K562 (cell line): ENCODE measurements around the gene ENDOU. TPM values are rescaled to one million over a fixed set of nuclear protein-coding genes. Genes with fewer than 3 reads are reported as not detected.

Experiments
- AFF1 ChIP-seq, 2 experiments: fragments of 450-650 bp; IDR thresholded peaks; 2 replicates each; pipeline ENCODE4 v1.6.1; 2018; ENCODE audit warnings: mild to moderate bottlenecking in 2 of 2, low read depth in 1 of 2; ENCODE audit not compliant: partially characterized antibody in 2 of 2
- ATF2 ChIP-seq: sonication (generic); formaldehyde crosslinking; IDR thresholded peaks from 2 replicates; pipeline ENCODE4 v1.8.1; 2022; ENCODE audit warnings: missing genetic modification reagents
- C11orf30 ChIP-seq: fragments of 450-650 bp; IDR thresholded peaks from 2 replicates; pipeline ENCODE4 v1.6.1; 2016; ENCODE audit warnings: low read depth, mild to moderate bottlenecking
- CHAMP1 ChIP-seq: fragments of 450-650 bp; IDR thresholded peaks from 2 replicates; pipeline ENCODE4 v1.6.1; 2016; ENCODE audit warnings: mild to moderate bottlenecking
- EP400 ChIP-seq: fragments of 450-650 bp; IDR thresholded peaks from 2 replicates; pipeline ENCODE4 v1.6.1; 2017; ENCODE audit warnings: antibody characterized with exemption, mild to moderate bottlenecking, moderate library complexity
- ETS2 ChIP-seq: IDR thresholded peaks from 2 replicates; pipeline ENCODE4 v1.6.1; 2016; ENCODE audit warnings: borderline replicate concordance, missing genetic modification characterization, mild to moderate bottlenecking, moderate library complexity, missing compliant biosample characterization; ENCODE audit not compliant: poor library complexity, severe bottlenecking
- GATA2 ChIP-seq: sonication (generic); formaldehyde crosslinking; IDR thresholded peaks from 2 replicates; pipeline ENCODE4 v1.4.0; 2020; ENCODE audit warnings: mild to moderate bottlenecking, missing genetic modification reagents
- MCM7 ChIP-seq, 2 experiments: fragments of 450-650 bp; IDR thresholded peaks; 2 replicates each; pipeline ENCODE4 v1.6.1; 2016 to 2018
- NFXL1 ChIP-seq: fragments of 450-650 bp; formaldehyde crosslinking; IDR thresholded peaks from 2 replicates; pipeline ENCODE4 v1.4.0; 2021; ENCODE audit warnings: mild to moderate bottlenecking
- NFYB ChIP-seq: IDR thresholded peaks from 2 replicates; pipeline ENCODE4 v1.6.1; 2011; ENCODE audit warnings: mild to moderate bottlenecking, moderate library complexity; ENCODE audit not compliant: insufficient read length; ENCODE audit errors: extremely low read depth
- NR2C1 ChIP-seq, 2 experiments: fragments of 450-650 bp; IDR thresholded peaks; 2 replicates each; pipeline ENCODE4 v1.6.1; 2017; ENCODE audit warnings: mild to moderate bottlenecking in 2 of 2, antibody characterized with exemption in 1 of 2, inconsistent platforms in 1 of 2, missing compliant biosample characterization in 1 of 2, missing genetic modification characterization in 1 of 2
- RNF2 ChIP-seq: sonication (generic); IDR thresholded peaks from 2 replicates; pipeline ENCODE4 v1.6.1; 2016
- SMC3 ChIP-seq: conservative IDR thresholded peaks from 2 replicates; pipeline ENCODE4 v1.6.1; 2011; ENCODE audit warnings: low read depth, low read length, improper control_type of control experiment; ENCODE audit not compliant: insufficient read depth
- TCFL5 ChIP-seq: fragments of 250-450 bp; sonication (Bioruptor Pico); conservative IDR thresholded peaks from 2 replicates; pipeline ENCODE4 v1.6.1; 2021; ENCODE audit warnings: mild to moderate bottlenecking, moderate library complexity, matching md5 sums
- ZNF41 ChIP-seq: fragments of 250-450 bp; sonication (Bioruptor Pico); conservative IDR thresholded peaks from 2 replicates; pipeline ENCODE4 v1.4.0; 2020; ENCODE audit warnings: mild to moderate bottlenecking
- ZNF511 ChIP-seq: sonication (generic); formaldehyde crosslinking; IDR thresholded peaks from 2 replicates; pipeline ENCODE4 v1.8.0; 2022; ENCODE audit warnings: mild to moderate bottlenecking, missing genetic modification reagents
- polyA plus RNA-seq, 8 experiments: library from polyadenylated mRNA; depleted of rRNA in 4 of 8; stranded (reverse) in 5 of 8; unstranded in 3 of 8; fragments of >200 nt; fragmentation: Nextera tagmentation in 2 of 8; fragmentation: Illumina TruSeq in 1 of 8; extraction: Ambion mirVana in 2 of 8; extraction: Trizol in 1 of 8; gene quantifications; 2 replicates each; pipeline versions ENCODE4 v1.2.1 to v1.2.3, GENCODE V29; 2011 to 2014; ENCODE audit warnings: inconsistent platforms in 1 of 8, missing spikeins in 1 of 8
- total RNA-seq, 7 experiments: library from RNA; depleted of rRNA in 6 of 7; stranded (reverse); fragments of >200 nt in 6 of 7; fragmentation: Illumina TruSeq in 2 of 7; extraction: Trizol in 2 of 7; gene quantifications; 2 replicates each; pipeline versions ENCODE4 v1.2.1 to v1.2.3, GENCODE V29; 2011 to 2021; ENCODE audit warnings: low replicate concordance in 1 of 7
- TF ChIP-seq, protein P1 (sequence below): fragments of 250-450 bp; sonication (Bioruptor Pico); IDR thresholded peaks from 2 replicates; pipeline ENCODE4 v1.8.0; 2021; ENCODE audit warnings: moderate library complexity, mild to moderate bottlenecking, inconsistent platforms

ENDOU gene
- total and polyA plus RNA-seq, 9 of the 15 experiments (the other 6 are each of a cell fraction or from before 2014, with no cell fraction given), result 0.03 TPM; not detected in 8

DNA sequence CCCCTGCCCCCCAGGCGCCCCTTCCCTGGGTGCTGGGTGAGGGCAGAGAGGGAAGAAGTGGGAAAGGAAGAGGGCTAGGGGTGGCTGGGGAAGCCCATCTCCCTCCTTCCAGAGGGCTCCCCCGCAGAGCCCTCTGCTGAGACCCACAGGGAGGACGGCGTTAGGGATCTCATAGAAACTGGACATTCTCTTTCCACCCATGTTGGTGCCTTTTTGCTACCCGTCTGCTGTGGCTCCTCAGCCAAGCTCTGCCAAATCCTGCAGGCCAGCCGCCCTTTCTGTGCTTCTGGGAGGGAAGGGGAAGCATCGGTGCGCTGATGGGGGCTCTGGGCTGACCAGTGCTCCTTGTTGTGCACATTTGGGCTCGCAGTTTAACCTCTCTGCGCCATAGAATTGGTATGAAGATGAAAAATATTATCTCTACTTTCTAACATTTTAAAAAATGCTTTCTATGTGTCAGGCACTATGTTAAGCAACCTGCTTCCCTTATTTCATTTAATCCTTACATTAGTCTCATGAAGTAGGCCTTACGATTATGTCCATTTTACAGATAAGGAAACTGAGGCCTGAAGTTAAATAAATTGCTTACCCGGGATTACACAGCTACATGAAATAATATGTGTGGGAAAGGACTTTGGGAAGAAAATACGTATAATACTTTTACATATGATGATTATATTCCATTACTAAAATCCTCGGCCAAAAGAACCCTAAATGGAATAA lies 48.7 kb upstream of the ENDOU start (continued):
- TF ChIP-seq EP400 (peak; percentile 9; the same call in 1 of the 2 replicates), ZNF41 (CRISPR knock-in tag) (no peak), C11orf30 (no peak), GATA2 (no peak), NR2C1 (IDR thresholded peaks at IDR 0.05) (no peak), NR2C1 (tag; IDR thresholded peaks at IDR 0.05) (no peak), MCM7 (IDR thresholded peaks at IDR 0.05) (no peak), ZNF511 (CRISPR knock-in tag) (no peak), NFYB (no peak), SMC3 (no peak), RNF2 (no peak), ETS2 (no peak), CHAMP1 (no peak), NFXL1 (CRISPR knock-in tag) (no peak), AFF1 (IDR thresholded peaks at IDR 0.05; ENCODE audit: low read depth in 1 of 2, partially characterized antibody in 2 of 2) (no peak), TCFL5 (CRISPR knock-in tag) (no peak), ATF2 (no peak)
- TF ChIP-seq, protein P1, sequence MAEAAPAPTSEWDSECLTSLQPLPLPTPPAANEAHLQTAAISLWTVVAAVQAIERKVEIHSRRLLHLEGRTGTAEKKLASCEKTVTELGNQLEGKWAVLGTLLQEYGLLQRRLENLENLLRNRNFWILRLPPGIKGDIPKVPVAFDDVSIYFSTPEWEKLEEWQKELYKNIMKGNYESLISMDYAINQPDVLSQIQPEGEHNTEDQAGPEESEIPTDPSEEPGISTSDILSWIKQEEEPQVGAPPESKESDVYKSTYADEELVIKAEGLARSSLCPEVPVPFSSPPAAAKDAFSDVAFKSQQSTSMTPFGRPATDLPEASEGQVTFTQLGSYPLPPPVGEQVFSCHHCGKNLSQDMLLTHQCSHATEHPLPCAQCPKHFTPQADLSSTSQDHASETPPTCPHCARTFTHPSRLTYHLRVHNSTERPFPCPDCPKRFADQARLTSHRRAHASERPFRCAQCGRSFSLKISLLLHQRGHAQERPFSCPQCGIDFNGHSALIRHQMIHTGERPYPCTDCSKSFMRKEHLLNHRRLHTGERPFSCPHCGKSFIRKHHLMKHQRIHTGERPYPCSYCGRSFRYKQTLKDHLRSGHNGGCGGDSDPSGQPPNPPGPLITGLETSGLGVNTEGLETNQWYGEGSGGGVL (CRISPR knock-in tag), result no peak
